H1 (cell line): ENCODE measurements around the gene HSF4. TPM values are rescaled to one million over a fixed set of nuclear protein-coding genes. Genes with fewer than 3 reads are reported as not detected.

Experiments
- CTCF ChIA-PET: fragments of 300-600 bp; sonication (Branson Sonifier 250); formaldehyde crosslinking; loops from one replicate; lab custom pipeline; 2021; ENCODE audit not compliant: partially characterized antibody; lab: Charles Lee
- POLR2A ChIA-PET: fragments of 300-600 bp; sonication (Branson Sonifier 250); formaldehyde crosslinking; loops from one replicate; lab custom pipeline; 2021; ENCODE audit warnings: inconsistent platforms; ENCODE audit not compliant: partially characterized antibody; lab: Charles Lee
- DNase-seq, 2 experiments: peaks; one replicate each; pipeline versions ENCODE4 v3.0.0 to v3.0.0-alpha.2; 2010 to 2022; ENCODE audit warnings: low spot score in 2 of 2, low read depth in 1 of 2, mixed read lengths in 1 of 2
- FAIRE-seq: peaks from 2 replicates; lab custom pipeline; 2011; peaks lifted over from hg19 to GRCh38; lab: Jason Lieb, UNC
- H2AFZ ChIP-seq: 2 replicates; pipeline ENCODE4 v1.8.1; 2012; ENCODE audit warnings: low read length, inconsistent platforms
- H2AK5ac ChIP-seq: 2 replicates; pipeline ENCODE4 v1.6.1; 2013; ENCODE audit warnings: low read depth, low read length
- H2BK120ac ChIP-seq: replicated peaks from 2 replicates; pipeline ENCODE3; 2013; ENCODE audit warnings: low read depth, low read length, inconsistent platforms
- H2BK12ac ChIP-seq: 2 replicates; pipeline ENCODE4 v1.6.1; 2013; ENCODE audit warnings: low read depth, low read length
- H2BK15ac ChIP-seq: 2 replicates; pipeline ENCODE4 v1.6.1; 2013; ENCODE audit warnings: low read length
- H2BK20ac ChIP-seq: 2 replicates; pipeline ENCODE4 v1.6.1; 2013; ENCODE audit warnings: low read length
- H2BK5ac ChIP-seq: 2 replicates; pipeline ENCODE4 v1.6.1; 2013; ENCODE audit warnings: low read depth, low read length
- H3K14ac ChIP-seq: 2 replicates; pipeline ENCODE4 v1.6.1; 2013; ENCODE audit warnings: inconsistent platforms; ENCODE audit not compliant: insufficient read length
- H3K18ac ChIP-seq: 2 replicates; pipeline ENCODE4 v1.6.1; 2013; ENCODE audit warnings: low read length; ENCODE audit errors: extremely low read depth
- H3K23ac ChIP-seq: 2 replicates; pipeline ENCODE4 v1.6.1; 2013; ENCODE audit warnings: inconsistent platforms; ENCODE audit not compliant: insufficient read length
- H3K23me2 ChIP-seq: 2 replicates; pipeline ENCODE4 v1.6.1; 2013; ENCODE audit warnings: low read depth, low read length
- H3K27ac ChIP-seq: 2 replicates; pipeline ENCODE4 v1.6.1; 2011; ENCODE audit warnings: low read depth, low read length, inconsistent platforms
- H3K27me3 ChIP-seq, 4 experiments: replicated peaks in 1 of 4; 1 replicate in 1 of 4; 2 replicates in 3 of 4; pipeline versions ENCODE4 v1.6.1 to v1.8.1; 2011 to 2013; ENCODE audit warnings: low read length in 3 of 4, mild to moderate bottlenecking in 3 of 4, inconsistent platforms in 2 of 4, mixed read lengths in 2 of 4, moderate library complexity in 1 of 4; ENCODE audit not compliant: control insufficient read depth in 3 of 4, insufficient read depth in 3 of 4; ENCODE audit errors: extremely low read depth in 1 of 4
- H3K36me3 ChIP-seq, 4 experiments: 2 replicates each; pipeline versions ENCODE4 v1.6.1 to v1.8.1; 2011 to 2013; ENCODE audit warnings: mild to moderate bottlenecking in 4 of 4, low read length in 3 of 4, moderate library complexity in 2 of 4, control low read depth in 1 of 4, inconsistent platforms in 1 of 4; ENCODE audit not compliant: insufficient read depth in 4 of 4, control insufficient read depth in 2 of 4
- H3K4ac ChIP-seq: replicated peaks from 2 replicates; pipeline ENCODE3; 2013; ENCODE audit warnings: low read length, low read depth, mixed read lengths, inconsistent platforms; ENCODE audit not compliant: insufficient read length
- H3K4me1 ChIP-seq, 4 experiments: replicated peaks in 1 of 4; 1 replicate in 1 of 4; 2 replicates in 3 of 4; pipeline versions ENCODE4 v1.6.1 to v1.8.1; 2011 to 2013; ENCODE audit warnings: low read length in 3 of 4, inconsistent platforms in 2 of 4, mixed read lengths in 1 of 4; ENCODE audit not compliant: insufficient read depth in 4 of 4, control insufficient read depth in 3 of 4
- H3K4me2 ChIP-seq, 2 experiments: 2 replicates each; pipeline versions ENCODE4 v1.6.1 to v1.8.1; 2011 to 2013; ENCODE audit warnings: low read depth in 2 of 2, low read length in 2 of 2, control low read depth in 1 of 2, inconsistent platforms in 1 of 2, mild to moderate bottlenecking in 1 of 2; ENCODE audit not compliant: insufficient read depth in 1 of 2
- H3K4me3 ChIP-seq, 4 experiments: fragments of 200-600, 300-600 bp in 1 of 4; sonication (generic), shearing (Covaris generic), sonication (Bioruptor Twin) in 1 of 4; 2 replicates each; pipeline versions ENCODE4 v1.5.1 to v1.8.1; 2011 to 2016; ENCODE audit warnings: low read length in 4 of 4, low read depth in 3 of 4, control low read depth in 2 of 4, inconsistent platforms in 2 of 4, mild to moderate bottlenecking in 2 of 4, mixed read lengths in 1 of 4, moderate library complexity in 1 of 4; ENCODE audit not compliant: insufficient read depth in 2 of 4; ENCODE audit errors: extremely low read depth in 1 of 4
- H3K56ac ChIP-seq: replicated peaks from 2 replicates; pipeline ENCODE3; 2013; ENCODE audit warnings: low read depth, mild to moderate bottlenecking, mixed read lengths, low read length, inconsistent platforms; ENCODE audit not compliant: insufficient read length
- H3K79me1 ChIP-seq: 2 replicates; pipeline ENCODE4 v1.6.1; 2013; ENCODE audit warnings: low read depth, low read length, control low read depth
- H3K79me2 ChIP-seq, 2 experiments: 2 replicates each; pipeline versions ENCODE4 v1.6.1 to v1.8.1; 2012 to 2013; ENCODE audit warnings: low read length in 2 of 2, mild to moderate bottlenecking in 2 of 2, inconsistent platforms in 1 of 2; ENCODE audit not compliant: insufficient read depth in 2 of 2, control insufficient read depth in 1 of 2
- H3K9ac ChIP-seq, 4 experiments: replicated peaks in 1 of 4; 1 replicate in 1 of 4; 2 replicates in 3 of 4; pipeline versions ENCODE4 v1.6.1 to v1.8.1; 2011 to 2013; ENCODE audit warnings: low read depth in 3 of 4, low read length in 3 of 4, control low read depth in 2 of 4, mild to moderate bottlenecking in 2 of 4, moderate library complexity in 2 of 4, inconsistent platforms in 1 of 4; ENCODE audit errors: extremely low read depth in 1 of 4
- H3K9me3 ChIP-seq, 2 experiments: 2 replicates each; pipeline versions ENCODE4 v1.6.1 to v1.8.1; 2012 to 2013; ENCODE audit warnings: mild to moderate bottlenecking in 2 of 2, moderate library complexity in 2 of 2, control low read depth in 1 of 2, inconsistent platforms in 1 of 2, low read depth in 1 of 2, low read length in 1 of 2, mixed read lengths in 1 of 2; ENCODE audit not compliant: insufficient read depth in 2 of 2
- H4K20me1 ChIP-seq, 2 experiments: replicated peaks in 1 of 2; 2 replicates each; pipeline versions ENCODE3 to v1.8.1; 2011 to 2013; ENCODE audit warnings: inconsistent platforms in 2 of 2, low read length in 2 of 2, mild to moderate bottlenecking in 1 of 2; ENCODE audit not compliant: insufficient read depth in 2 of 2, control insufficient read depth in 1 of 2
- H4K5ac ChIP-seq: 2 replicates; pipeline ENCODE4 v1.6.1; 2013; ENCODE audit warnings: low read length, low read depth, mixed read lengths, inconsistent platforms; ENCODE audit not compliant: insufficient read length
- H4K8ac ChIP-seq: 2 replicates; pipeline ENCODE4 v1.8.0; 2013; ENCODE audit warnings: mild to moderate bottlenecking, moderate library complexity, low read length, inconsistent platforms; ENCODE audit not compliant: insufficient read depth; ENCODE audit errors: extremely low read depth
- H4K91ac ChIP-seq: replicated peaks from 2 replicates; pipeline ENCODE3; 2013; ENCODE audit warnings: low read length, mixed read lengths, inconsistent platforms; ENCODE audit not compliant: insufficient read length
- ASH2L ChIP-seq: fragments of 200-600, 300-600 bp; sonication (generic); IDR thresholded peaks from one replicate; pipeline ENCODE4 v1.7.1; 2017; ENCODE audit warnings: low read length
- ATF2 ChIP-seq: IDR thresholded peaks from 2 replicates; pipeline ENCODE4 v1.6.1; 2012; ENCODE audit warnings: low read length, inconsistent platforms
- CBX8 ChIP-seq: fragments of 300-800, 300-1000 bp; sonication (generic); IDR thresholded peaks from 2 replicates; pipeline ENCODE4 v1.7.1; 2016; ENCODE audit warnings: low read depth, low read length, borderline replicate concordance
- CTCF ChIP-seq, 3 experiments: IDR thresholded peaks; 1 replicate in 2 of 3; 2 replicates in 1 of 3; pipeline versions ENCODE4 v1.5.1 to v1.6.1; 2011; ENCODE audit warnings: low read length in 3 of 3, mild to moderate bottlenecking in 3 of 3, inconsistent platforms in 2 of 3, low read depth in 1 of 3, moderate library complexity in 1 of 3; ENCODE audit not compliant: insufficient read depth in 1 of 3; ENCODE audit errors: control extremely low read depth in 1 of 3
- EP300 ChIP-seq, 2 experiments: IDR thresholded peaks; 1 replicate in 1 of 2; 2 replicates in 1 of 2; pipeline ENCODE4 v1.6.1; 2011 to 2012; ENCODE audit warnings: low read depth in 2 of 2, low read length in 2 of 2, mild to moderate bottlenecking in 2 of 2, borderline replicate concordance in 1 of 2, inconsistent platforms in 1 of 2, moderate library complexity in 1 of 2
- HDAC6 ChIP-seq: IDR thresholded peaks from one replicate; pipeline ENCODE4 v1.7.1; 2012; ENCODE audit warnings: low read depth, mild to moderate bottlenecking, inconsistent platforms, low read length, moderate library complexity
- RXRA ChIP-seq: IDR thresholded peaks from 2 replicates; pipeline ENCODE4 v1.6.1; 2011; ENCODE audit warnings: low read depth, mild to moderate bottlenecking, low read length, moderate library complexity; ENCODE audit not compliant: insufficient read depth
- WGBS, 2 experiments: shearing (Covaris generic) in 1 of 2; methylation state at CpG; one replicate each; pipeline versions ENCODE4 v1.1.6 to v1.1.7; 2013 to 2015; ENCODE audit warnings: low lambda C conversion rate in 2 of 2, mixed read lengths in 2 of 2, inconsistent platforms in 1 of 2, low coverage in 1 of 2, missing lambda C conversion rate in 1 of 2; ENCODE audit not compliant: insufficient replicate concordance in 2 of 2, insufficient coverage in 1 of 2, insufficient read length in 1 of 2; ENCODE audit errors: extremely low coverage in 1 of 2, missing lambda C conversion rate in 1 of 2; 5-methylcytosine and 5-hydroxymethylcytosine counted together
- polyA plus RNA-seq, 7 experiments: library from polyadenylated mRNA; depleted of rRNA in 3 of 7; stranded (reverse) in 5 of 7; unstranded in 2 of 7; fragments of >200 nt in 5 of 7; fragments of 200-250 nt in 2 of 7; gene quantifications; 1 replicate in 5 of 7; 2 replicates in 1 of 7; 4 replicates in 1 of 7; pipeline versions ENCODE4 v1.2.1 to v1.2.3, GENCODE V29; 2011 to 2013; ENCODE audit warnings: missing spikeins in 2 of 7, mixed read lengths in 2 of 7
- total RNA-seq: library from RNA; stranded (reverse); fragmentation: NEBNext Ultra II Directional; extraction: Animal tissue kit (Norgen Biotek cat#: 25700); gene quantifications from 2 replicates; pipeline ENCODE4 v1.2.1, GENCODE V29; 2021

Gene HSF4
- total and polyA plus RNA-seq, 2 of the 8 experiments (the other 6 are each of a cell fraction or from before 2014, with no cell fraction given) = 0.14 TPM; not detected in 1

DNA sequence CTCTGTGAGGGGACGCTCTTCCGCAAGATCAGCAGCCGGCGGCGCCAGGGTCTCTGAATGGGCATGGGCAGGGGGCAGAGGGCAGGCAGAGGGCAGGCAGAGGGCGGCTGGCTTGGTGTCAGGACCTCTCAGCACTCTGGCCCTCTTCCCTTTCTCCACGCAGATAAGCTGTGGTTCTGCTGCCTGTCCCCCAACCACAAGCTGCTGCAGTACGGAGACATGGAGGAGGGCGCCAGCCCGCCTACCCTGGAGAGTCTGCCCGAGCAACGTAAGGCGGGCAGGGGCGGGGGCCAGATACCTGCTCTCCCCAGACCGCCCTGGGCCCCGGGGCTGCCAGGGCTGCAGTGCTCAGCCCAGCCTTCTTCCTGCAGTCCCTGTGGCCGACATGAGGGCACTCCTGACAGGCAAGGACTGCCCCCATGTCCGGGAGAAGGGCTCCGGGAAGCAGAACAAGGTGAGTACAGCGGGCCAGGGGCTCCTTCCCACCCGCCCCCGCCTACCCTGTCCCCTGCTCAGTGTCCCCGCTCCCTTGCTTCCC is 38.5 kb downstream of the HSF4 start:
- peaks cover 0 to 3% (median under 1%) of the 10 kb centered on the region in 4 experiments; a peak in 4 of 8 replicates for H3K36me3 ChIP-seq

More for the DNA sequence above, 38.5 kb downstream of the HSF4 start:
- Histone ChIP-seq H2BK15ac (no peak overlapping the region), H3K9ac (no peak overlapping the region), H3K4me2 (no peak overlapping the region), H2AK5ac (no peak overlapping the region), H3K18ac (no peak overlapping the region), H3K79me2 (no peaks in the 10 kb centered on the region), H2BK12ac (no peak overlapping the region), H4K5ac (no peak overlapping the region), H4K91ac (no peak overlapping the region), H3K27ac (no peak overlapping the region), H3K79me1 (no peaks in the 10 kb centered on the region), H3K56ac (no peak overlapping the region), H3K4me1 (peaks cover 0 to 20% (median 8%) of the 10 kb centered on the region in 4 experiments; a peak in 5 of 7 replicates), H2AFZ (no peak overlapping the region), H2BK120ac (no peak overlapping the region), H3K27me3 (no peaks in the 10 kb centered on the region), H3K23me2 (peaks cover 6% of the 10 kb centered on the region; the same call in 1 of the 2 replicates), H2BK5ac (no peak overlapping the region), H3K14ac (no peak overlapping the region), H3K23ac (no peak overlapping the region), H4K8ac (peak overlapping the region; percentile 51; the same call in 1 of the 2 replicates), H3K4me3 (no peak overlapping the region), H3K4ac (no peak overlapping the region), H3K9me3 (no peaks in the 10 kb centered on the region), H2BK20ac (no peak overlapping the region), H4K20me1 (peaks cover 0 to 3% of the 10 kb centered on the region in 2 experiments)
- WGBS, 2 experiments = 92% methylated on average over 17 of the region's 23 CpGs; no CpG with 5 or more reads in 1 of the 2 experiments
- FAIRE-seq = no peak
- ChIA-PET CTCF (interaction anchor here (0.8 to 7.5 kb wide), 15 partner anchors 9 to 308 kb away, joined by 3 to 78 read pairs (median 4); partner anchors contain the start of genes E2F4, EXOC3L1, MATCAP1 and NOL3), POLR2A (interaction anchor here (0.9 to 5.4 kb wide), 4 partner anchors 11 to 40 kb away, joined by 3 to 19 read pairs (median 12); partner anchors contain the start of genes MATCAP1 and TMEM208)
- no peak for DNase-seq
- TF ChIP-seq EP300 (IDR thresholded peaks at IDR 0.05; ENCODE audit: borderline replicate concordance in 1 of 2, low read depth in 2 of 2, low read length in 2 of 2) (no peak), CTCF (IDR thresholded peaks at IDR 0.05; ENCODE audit: control extremely low read depth in 1 of 3, insufficient read depth in 1 of 3, low read depth in 1 of 3, low read length in 3 of 3) (no peak), CBX8 (no peak), ASH2L (no peak), RXRA (no peak), HDAC6 (no peak), ATF2 (no peak)
